Measurements from ENCODE around the gene CSF1.
A peak's percentile ranks its signal among the peaks of the same experiment; 100 is the strongest.

Gene CSF1

GRCh38 chr1:109882288-109883245, 28.1 kb upstream of the CSF1 start:
- peak in 51 of 56 donors; percentile 23 to 90 (median 76) for DNase-seq

- DNase-seq: no peak
These were observed 27.2 kb upstream of the CSF1 start for GRCh38 chr1:109883248-109883955.

GRCh38 chr1:109884242-109884891, 26.3 kb upstream of the CSF1 start:
- DNase-seq: peak in 1 of 56 donors; percentile 24

- DNase-seq: no peak
These were observed 25.1 kb upstream of the CSF1 start for GRCh38 chr1:109885589-109885988.

- DNase-seq: no peak
These were observed 23.8 kb upstream of the CSF1 start for GRCh38 chr1:109886827-109887226.

- no peak for DNase-seq
These were observed 23.4 kb upstream of the CSF1 start for GRCh38 chr1:109887271-109887670.

GRCh38 chr1:109887884-109888283, 22.8 kb upstream of the CSF1 start:
- no peak for DNase-seq

- no peak for DNase-seq
These were observed 21.6 kb upstream of the CSF1 start for GRCh38 chr1:109889094-109889493.

GRCh38 chr1:109890115-109890953, 20.3 kb upstream of the CSF1 start:
- peak in 15 of 56 donors; percentile 23 to 60 (median 43) for DNase-seq

- DNase-seq: peak in 29 of 56 donors; percentile 19 to 72 (median 37)
These were observed 18.7 kb upstream of the CSF1 start for GRCh38 chr1:109891930-109892329.

- DNase-seq: no peak
These were observed 17.9 kb upstream of the CSF1 start for GRCh38 chr1:109892561-109893368.

- no peak for DNase-seq
These were observed 17.0 kb upstream of the CSF1 start for GRCh38 chr1:109893532-109894171.

GRCh38 chr1:109894823-109895719, 15.6 kb upstream of the CSF1 start:
- no peak for DNase-seq

GRCh38 chr1:109895720-109896504, 14.7 kb upstream of the CSF1 start:
- no peak for DNase-seq

GRCh38 chr1:109896681-109897080, 14.0 kb upstream of the CSF1 start:
- no peak for DNase-seq

- no peak for DNase-seq
These were observed 13.2 kb upstream of the CSF1 start for GRCh38 chr1:109897259-109897955.

GRCh38 chr1:109898842-109899241, 11.8 kb upstream of the CSF1 start:
- no peak for DNase-seq

Measured in nucleus accumbens (tissue), 56 donors.